HEK293 (cell line): ENCODE results near the gene RRP9.

Experiments used
- BCL11A ChIP-seq: fragments of 450-650 bp; formaldehyde crosslinking; IDR thresholded peaks from 2 replicates; pipeline ENCODE4 v1.5.1; 2016; ENCODE audit warnings: low read depth, missing biosample characterization, missing genetic modification characterization
- SP2 ChIP-seq: fragments of 450-650 bp; formaldehyde crosslinking; IDR thresholded peaks from 2 replicates; pipeline ENCODE4 v1.5.1; 2016; ENCODE audit warnings: missing biosample characterization, missing genetic modification characterization
- ZBTB7A ChIP-seq: fragments of 450-650 bp; formaldehyde crosslinking; IDR thresholded peaks from 2 replicates; pipeline ENCODE4 v1.5.1; 2016; ENCODE audit warnings: low read depth, missing biosample characterization, missing genetic modification characterization
- ZNF140 ChIP-seq: fragments of 450-650 bp; formaldehyde crosslinking; IDR thresholded peaks from 2 replicates; pipeline ENCODE4 v1.5.1; 2016; ENCODE audit warnings: missing biosample characterization, missing genetic modification characterization
- ZNF184 ChIP-seq: fragments of 450-650 bp; IDR thresholded peaks from 2 replicates; pipeline ENCODE4 v1.5.1; 2018; ENCODE audit warnings: missing biosample characterization, mild to moderate bottlenecking, missing genetic modification characterization
- ZNF274 ChIP-seq, 2 experiments: fragments of 200-500 bp in 1 of 2; fragments of 450-650 bp in 1 of 2; sonication (Bioruptor generic) in 1 of 2; formaldehyde crosslinking in 1 of 2; IDR thresholded peaks; 2 replicates each; pipeline versions ENCODE4 v1.5.1 to v1.6.1; 2014 to 2016; ENCODE audit warnings: borderline replicate concordance in 1 of 2, inconsistent platforms in 1 of 2, low read length in 1 of 2, missing biosample characterization in 1 of 2, missing genetic modification characterization in 1 of 2
- ZNF626 ChIP-seq: fragments of 450-650 bp; sonication (Bioruptor Pico); formaldehyde crosslinking; IDR thresholded peaks from 2 replicates; pipeline ENCODE4 v1.5.1; 2018; ENCODE audit warnings: missing biosample characterization, missing genetic modification characterization, inconsistent platforms
- TF ChIP-seq, protein P1 (sequence below): fragments of 450-650 bp; formaldehyde crosslinking; IDR thresholded peaks from 2 replicates; pipeline ENCODE4 v1.5.1; 2016; ENCODE audit warnings: missing biosample characterization, missing genetic modification characterization
- TF ChIP-seq, protein P2 (sequence below): fragments of 450-650 bp; formaldehyde crosslinking; IDR thresholded peaks from 2 replicates; pipeline ENCODE4 v1.5.1; 2016; ENCODE audit warnings: missing biosample characterization, missing genetic modification characterization
- TF ChIP-seq, protein P3 (sequence below): fragments of 450-650 bp; formaldehyde crosslinking; IDR thresholded peaks from 2 replicates; pipeline ENCODE4 v1.5.1; 2016; ENCODE audit warnings: missing biosample characterization, missing genetic modification characterization
- TF ChIP-seq, protein P4 (sequence below): fragments of 450-650 bp; formaldehyde crosslinking; IDR thresholded peaks from 2 replicates; pipeline ENCODE4 v1.5.1; 2017; ENCODE audit warnings: missing biosample characterization, missing genetic modification characterization
- TF ChIP-seq, protein P5 (sequence below): fragments of 450-650 bp; formaldehyde crosslinking; IDR thresholded peaks from 2 replicates; pipeline ENCODE4 v1.5.1; 2017; ENCODE audit warnings: missing biosample characterization, missing genetic modification characterization

DNA sequence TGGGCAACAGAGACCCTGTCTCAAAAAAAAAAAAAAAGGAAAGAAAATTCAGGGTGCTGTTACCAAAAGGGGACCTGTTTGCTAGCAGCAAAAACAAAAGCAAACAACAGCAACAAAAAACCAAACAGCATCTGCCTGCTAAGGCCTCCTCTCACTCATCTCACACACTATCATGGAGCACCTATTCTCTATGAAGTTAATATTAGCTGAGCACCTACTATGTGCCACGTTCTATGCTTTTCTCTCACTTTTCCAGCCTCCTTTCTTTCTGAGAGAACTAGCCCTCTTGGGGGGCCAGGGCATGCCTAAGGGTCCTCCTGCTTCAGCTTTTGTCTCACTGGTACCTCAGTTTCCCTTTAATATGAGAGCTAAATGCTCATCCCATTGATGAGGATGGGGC is 13.0 kb upstream of the RRP9 start:
- TF ChIP-seq, protein P1, sequence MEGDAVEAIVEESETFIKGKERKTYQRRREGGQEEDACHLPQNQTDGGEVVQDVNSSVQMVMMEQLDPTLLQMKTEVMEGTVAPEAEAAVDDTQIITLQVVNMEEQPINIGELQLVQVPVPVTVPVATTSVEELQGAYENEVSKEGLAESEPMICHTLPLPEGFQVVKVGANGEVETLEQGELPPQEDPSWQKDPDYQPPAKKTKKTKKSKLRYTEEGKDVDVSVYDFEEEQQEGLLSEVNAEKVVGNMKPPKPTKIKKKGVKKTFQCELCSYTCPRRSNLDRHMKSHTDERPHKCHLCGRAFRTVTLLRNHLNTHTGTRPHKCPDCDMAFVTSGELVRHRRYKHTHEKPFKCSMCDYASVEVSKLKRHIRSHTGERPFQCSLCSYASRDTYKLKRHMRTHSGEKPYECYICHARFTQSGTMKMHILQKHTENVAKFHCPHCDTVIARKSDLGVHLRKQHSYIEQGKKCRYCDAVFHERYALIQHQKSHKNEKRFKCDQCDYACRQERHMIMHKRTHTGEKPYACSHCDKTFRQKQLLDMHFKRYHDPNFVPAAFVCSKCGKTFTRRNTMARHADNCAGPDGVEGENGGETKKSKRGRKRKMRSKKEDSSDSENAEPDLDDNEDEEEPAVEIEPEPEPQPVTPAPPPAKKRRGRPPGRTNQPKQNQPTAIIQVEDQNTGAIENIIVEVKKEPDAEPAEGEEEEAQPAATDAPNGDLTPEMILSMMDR = no peak
- no peak for TF ChIP-seq ZNF184 (tag by site-specific recombination)
- TF ChIP-seq, protein P2, sequence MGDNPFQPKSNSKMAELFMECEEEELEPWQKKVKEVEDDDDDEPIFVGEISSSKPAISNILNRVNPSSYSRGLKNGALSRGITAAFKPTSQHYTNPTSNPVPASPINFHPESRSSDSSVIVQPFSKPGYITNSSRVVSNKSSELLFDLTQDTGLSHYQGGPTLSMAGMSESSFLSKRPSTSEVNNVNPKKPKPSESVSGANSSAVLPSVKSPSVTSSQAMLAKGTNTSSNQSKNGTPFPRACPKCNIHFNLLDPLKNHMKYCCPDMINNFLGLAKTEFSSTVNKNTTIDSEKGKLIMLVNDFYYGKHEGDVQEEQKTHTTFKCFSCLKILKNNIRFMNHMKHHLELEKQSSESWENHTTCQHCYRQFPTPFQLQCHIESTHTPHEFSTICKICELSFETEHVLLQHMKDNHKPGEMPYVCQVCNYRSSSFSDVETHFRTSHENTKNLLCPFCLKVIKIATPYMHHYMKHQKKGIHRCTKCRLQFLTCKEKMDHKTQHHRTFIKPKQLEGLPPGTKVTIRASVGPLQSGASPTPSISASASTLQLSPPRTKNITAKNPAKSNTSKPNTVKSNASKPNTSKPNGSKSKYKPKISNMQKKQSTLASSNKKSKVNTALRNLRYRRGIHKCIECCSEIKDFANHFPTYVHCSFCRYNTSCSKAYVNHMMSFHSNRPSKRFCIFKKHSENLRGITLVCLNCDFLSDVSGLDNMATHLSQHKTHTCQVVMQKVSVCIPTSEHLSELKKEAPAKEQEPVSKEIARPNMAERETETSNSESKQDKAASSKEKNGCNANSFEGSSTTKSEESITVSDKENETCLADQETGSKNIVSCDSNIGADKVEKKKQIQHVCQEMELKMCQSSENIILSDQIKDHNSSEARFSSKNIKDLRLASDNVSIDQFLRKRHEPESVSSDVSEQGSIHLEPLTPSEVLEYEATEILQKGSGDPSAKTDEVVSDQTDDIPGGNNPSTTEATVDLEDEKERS (tag by site-specific recombination) = no peak
- no peak for TF ChIP-seq ZBTB7A (tag by site-specific recombination)
- no peak for TF ChIP-seq ZNF274 (IDR thresholded peaks at IDR 0.05; ENCODE audit: low read length)
- no peak for TF ChIP-seq ZNF274 (tag by site-specific recombination; IDR thresholded peaks at IDR 0.05; ENCODE audit: borderline replicate concordance)
- TF ChIP-seq, protein P3, sequence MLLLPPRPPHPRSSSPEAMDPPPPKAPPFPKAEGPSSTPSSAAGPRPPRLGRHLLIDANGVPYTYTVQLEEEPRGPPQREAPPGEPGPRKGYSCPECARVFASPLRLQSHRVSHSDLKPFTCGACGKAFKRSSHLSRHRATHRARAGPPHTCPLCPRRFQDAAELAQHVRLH (tag by site-specific recombination) = no peak
- no peak for TF ChIP-seq ZNF140 (tag by site-specific recombination)
- TF ChIP-seq, protein P4, sequence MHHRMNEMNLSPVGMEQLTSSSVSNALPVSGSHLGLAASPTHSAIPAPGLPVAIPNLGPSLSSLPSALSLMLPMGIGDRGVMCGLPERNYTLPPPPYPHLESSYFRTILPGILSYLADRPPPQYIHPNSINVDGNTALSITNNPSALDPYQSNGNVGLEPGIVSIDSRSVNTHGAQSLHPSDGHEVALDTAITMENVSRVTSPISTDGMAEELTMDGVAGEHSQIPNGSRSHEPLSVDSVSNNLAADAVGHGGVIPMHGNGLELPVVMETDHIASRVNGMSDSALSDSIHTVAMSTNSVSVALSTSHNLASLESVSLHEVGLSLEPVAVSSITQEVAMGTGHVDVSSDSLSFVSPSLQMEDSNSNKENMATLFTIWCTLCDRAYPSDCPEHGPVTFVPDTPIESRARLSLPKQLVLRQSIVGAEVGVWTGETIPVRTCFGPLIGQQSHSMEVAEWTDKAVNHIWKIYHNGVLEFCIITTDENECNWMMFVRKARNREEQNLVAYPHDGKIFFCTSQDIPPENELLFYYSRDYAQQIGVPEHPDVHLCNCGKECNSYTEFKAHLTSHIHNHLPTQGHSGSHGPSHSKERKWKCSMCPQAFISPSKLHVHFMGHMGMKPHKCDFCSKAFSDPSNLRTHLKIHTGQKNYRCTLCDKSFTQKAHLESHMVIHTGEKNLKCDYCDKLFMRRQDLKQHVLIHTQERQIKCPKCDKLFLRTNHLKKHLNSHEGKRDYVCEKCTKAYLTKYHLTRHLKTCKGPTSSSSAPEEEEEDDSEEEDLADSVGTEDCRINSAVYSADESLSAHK = no peak
- no peak for TF ChIP-seq ZNF626 (tag by site-specific recombination)
- TF ChIP-seq, protein P5, sequence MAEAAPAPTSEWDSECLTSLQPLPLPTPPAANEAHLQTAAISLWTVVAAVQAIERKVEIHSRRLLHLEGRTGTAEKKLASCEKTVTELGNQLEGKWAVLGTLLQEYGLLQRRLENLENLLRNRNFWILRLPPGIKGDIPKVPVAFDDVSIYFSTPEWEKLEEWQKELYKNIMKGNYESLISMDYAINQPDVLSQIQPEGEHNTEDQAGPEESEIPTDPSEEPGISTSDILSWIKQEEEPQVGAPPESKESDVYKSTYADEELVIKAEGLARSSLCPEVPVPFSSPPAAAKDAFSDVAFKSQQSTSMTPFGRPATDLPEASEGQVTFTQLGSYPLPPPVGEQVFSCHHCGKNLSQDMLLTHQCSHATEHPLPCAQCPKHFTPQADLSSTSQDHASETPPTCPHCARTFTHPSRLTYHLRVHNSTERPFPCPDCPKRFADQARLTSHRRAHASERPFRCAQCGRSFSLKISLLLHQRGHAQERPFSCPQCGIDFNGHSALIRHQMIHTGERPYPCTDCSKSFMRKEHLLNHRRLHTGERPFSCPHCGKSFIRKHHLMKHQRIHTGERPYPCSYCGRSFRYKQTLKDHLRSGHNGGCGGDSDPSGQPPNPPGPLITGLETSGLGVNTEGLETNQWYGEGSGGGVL = no peak
- TF ChIP-seq BCL11A = no peak
- no peak for TF ChIP-seq SP2 (tag by site-specific recombination)
